ENCODE data around the gene SLC16A8. TPM values are rescaled to one million over a fixed set of nuclear protein-coding genes. Genes with fewer than 3 reads are reported as not detected.
"Not testable (repeated sequence)": the region's sequence is repeated elsewhere in the genome, so short reads cannot be mapped to it uniquely, and the experiment has no call there.

The SLC16A8 gene
- total RNA-seq, 4 donors from 2014 or later, result not detected

DNA sequence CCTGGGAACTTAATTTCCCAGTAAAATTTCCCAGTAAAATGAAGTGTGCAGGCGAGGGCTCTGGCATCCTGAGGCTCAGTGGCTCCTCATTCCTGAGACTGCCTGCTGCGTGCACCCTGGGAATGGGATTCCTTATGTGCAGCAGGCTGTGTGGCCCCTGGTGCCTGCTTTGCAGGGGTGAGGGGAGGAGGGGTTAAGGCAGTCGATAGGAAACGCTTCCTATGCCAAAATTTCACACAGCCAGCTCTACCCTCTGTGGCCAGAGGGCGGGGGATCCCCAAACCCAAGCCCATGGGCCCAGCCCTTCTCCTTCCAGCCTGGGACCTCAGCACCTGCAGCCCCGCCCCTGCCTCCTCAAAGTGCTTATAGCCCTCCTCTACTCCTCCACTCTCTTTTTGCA lies 38.6 kb upstream of the SLC16A8 start:
- H3K27ac ChIP-seq, result no peak overlapping the region
- no peaks in the 10 kb centered on the region for H3K36me3 ChIP-seq
- DNase-seq, result no peak
- in situ Hi-C loops (cut with MboI; ENCODE audit: low pct_ligation_motif_present in 1 of 4, low pct_unique_long_range_greater_than_20kb in 1 of 4, low sequenced_read_pairs in 3 of 4) (loop anchor here in 3 of 4 donors (25.0 kb wide), 3 partner anchors 115 to 240 kb away; no protein-coding TSS in a partner anchor), intact Hi-C loops (cut with DNase I; ENCODE audit: low total_unique reads) (loop anchor here (2.0 kb wide), 1 partner anchor 78 kb away; no protein-coding TSS in a partner anchor)
- no peaks in the 10 kb centered on the region for H3K9me3 ChIP-seq
- no peaks in the 10 kb centered on the region for H3K27me3 ChIP-seq
- no peak for TF ChIP-seq POLR2A (IDR thresholded peaks at IDR 0.05)
- TF ChIP-seq, protein P1, sequence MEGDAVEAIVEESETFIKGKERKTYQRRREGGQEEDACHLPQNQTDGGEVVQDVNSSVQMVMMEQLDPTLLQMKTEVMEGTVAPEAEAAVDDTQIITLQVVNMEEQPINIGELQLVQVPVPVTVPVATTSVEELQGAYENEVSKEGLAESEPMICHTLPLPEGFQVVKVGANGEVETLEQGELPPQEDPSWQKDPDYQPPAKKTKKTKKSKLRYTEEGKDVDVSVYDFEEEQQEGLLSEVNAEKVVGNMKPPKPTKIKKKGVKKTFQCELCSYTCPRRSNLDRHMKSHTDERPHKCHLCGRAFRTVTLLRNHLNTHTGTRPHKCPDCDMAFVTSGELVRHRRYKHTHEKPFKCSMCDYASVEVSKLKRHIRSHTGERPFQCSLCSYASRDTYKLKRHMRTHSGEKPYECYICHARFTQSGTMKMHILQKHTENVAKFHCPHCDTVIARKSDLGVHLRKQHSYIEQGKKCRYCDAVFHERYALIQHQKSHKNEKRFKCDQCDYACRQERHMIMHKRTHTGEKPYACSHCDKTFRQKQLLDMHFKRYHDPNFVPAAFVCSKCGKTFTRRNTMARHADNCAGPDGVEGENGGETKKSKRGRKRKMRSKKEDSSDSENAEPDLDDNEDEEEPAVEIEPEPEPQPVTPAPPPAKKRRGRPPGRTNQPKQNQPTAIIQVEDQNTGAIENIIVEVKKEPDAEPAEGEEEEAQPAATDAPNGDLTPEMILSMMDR (IDR thresholded peaks at IDR 0.05), result no peak
- no peak for TF ChIP-seq EP300 (IDR thresholded peaks at IDR 0.05; ENCODE audit: low read depth)
- TF ChIP-seq POLR2AphosphoS5 (IDR thresholded peaks at IDR 0.05), result no peak
- WGBS, 2 donors (ENCODE audit: low coverage in 1 of 2), result 70 to 78% methylated on average over 2 to 6 of the region's 6 CpGs
- H3K4me3 ChIP-seq, result no peak overlapping the region
- peaks cover 0 to 5% (median 2%) of the 10 kb centered on the region in 4 donors for H3K4me1 ChIP-seq

DNA sequence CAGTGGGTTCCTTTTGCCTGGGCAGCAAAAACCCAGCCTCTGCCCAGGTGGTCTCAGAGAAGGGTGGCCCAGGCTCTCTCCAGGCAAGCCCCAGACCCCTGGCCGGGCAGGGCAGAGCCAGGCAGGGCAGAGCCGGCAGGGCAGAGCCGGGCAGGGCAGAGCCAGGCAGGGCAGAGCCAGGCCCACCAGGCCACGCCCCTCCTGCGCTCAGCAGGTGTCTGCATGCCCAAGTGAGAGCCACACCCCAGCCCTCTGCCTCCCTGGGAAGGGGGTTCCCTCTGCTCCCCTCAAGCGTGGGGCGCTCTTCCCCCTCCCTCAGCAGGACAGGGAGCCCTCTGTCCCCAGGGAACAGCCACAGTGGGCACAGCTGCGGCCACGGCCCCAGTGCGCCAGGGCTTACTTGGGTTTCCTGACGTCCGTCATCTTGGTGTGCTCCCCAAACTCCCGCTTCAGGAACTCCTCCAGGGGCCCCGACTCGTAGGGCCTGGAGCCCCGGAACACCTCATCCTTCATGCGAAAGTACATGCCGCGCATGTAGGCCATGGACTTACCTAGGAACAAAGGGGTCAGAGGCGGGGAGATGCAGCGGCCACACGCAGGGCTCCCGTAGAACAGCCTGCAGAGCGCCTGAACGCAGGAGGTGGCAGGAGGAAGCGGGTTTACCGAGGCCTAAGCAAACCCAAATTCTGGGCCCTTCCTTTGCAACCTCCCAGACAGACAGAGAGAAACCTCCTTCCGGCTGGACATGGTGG lies 36.6 kb upstream of the SLC16A8 start:
- no peaks in the 10 kb centered on the region for H3K9me3 ChIP-seq
- H3K27ac ChIP-seq, result no peak overlapping the region
- H3K36me3 ChIP-seq, result no peaks in the 10 kb centered on the region
- TF ChIP-seq POLR2AphosphoS5 (IDR thresholded peaks at IDR 0.05), result no peak
- no peak for TF ChIP-seq POLR2A (IDR thresholded peaks at IDR 0.05)
- no peak for TF ChIP-seq EP300 (IDR thresholded peaks at IDR 0.05; ENCODE audit: low read depth)
- TF ChIP-seq, protein P1 (IDR thresholded peaks at IDR 0.05), result no peak
- intact Hi-C loops (cut with DNase I; ENCODE audit: low total_unique reads), result no loop called here
- no peaks in the 10 kb centered on the region for H3K27me3 ChIP-seq
- no peak overlapping the region for H3K4me3 ChIP-seq
- in situ Hi-C loops (cut with MboI; ENCODE audit: low pct_ligation_motif_present in 1 of 4, low pct_unique_long_range_greater_than_20kb in 1 of 4, low sequenced_read_pairs in 3 of 4), result loop anchor here in 3 of 4 donors (25.0 kb wide), 3 partner anchors 117 to 242 kb away; no protein-coding TSS in a partner anchor
- peaks cover 0 to 5% (median 2%) of the 10 kb centered on the region in 4 donors for H3K4me1 ChIP-seq
- DNase-seq, result peak; percentile 58
- 85% methylated on average over 24 of the region's 28 CpGs; no CpG with 5 or more reads in 1 of the 2 donors for WGBS, 2 donors (ENCODE audit: low coverage in 1 of 2)

DNA sequence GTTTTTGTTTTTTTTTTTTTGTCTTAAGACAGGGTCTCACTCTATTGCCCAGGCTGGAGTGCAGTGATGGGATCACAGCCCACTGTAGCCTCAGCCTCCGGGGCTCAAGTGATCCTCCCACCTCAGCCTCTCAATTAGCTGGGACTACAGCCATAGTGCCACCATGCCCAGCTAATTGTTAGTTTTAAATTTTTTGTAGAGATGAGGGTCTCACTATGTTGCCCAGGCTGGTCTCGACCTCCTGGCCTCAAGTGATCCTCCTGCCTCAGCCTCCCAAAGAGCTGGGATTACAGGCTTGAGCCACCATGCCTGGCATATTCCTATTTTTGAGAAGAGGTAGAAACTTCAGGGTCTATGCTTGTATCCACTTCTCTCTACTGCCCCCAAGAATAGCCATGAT lies 34.8 kb upstream of the SLC16A8 start:
- H3K36me3 ChIP-seq, DNase-seq, H3K27ac ChIP-seq, H3K4me3 ChIP-seq, H3K27me3 ChIP-seq, H3K9me3 ChIP-seq: not testable (repeated sequence)
- H3K4me1 ChIP-seq, result peaks cover 0 to 12% (median 5%) of the 10 kb centered on the region in 4 donors
- in situ Hi-C loops (cut with MboI; ENCODE audit: low pct_ligation_motif_present in 1 of 4, low pct_unique_long_range_greater_than_20kb in 1 of 4, low sequenced_read_pairs in 3 of 4) (loop anchor here in 3 of 4 donors (25.0 kb wide), 3 partner anchors 119 to 244 kb away; no protein-coding TSS in a partner anchor), intact Hi-C loops (cut with DNase I; ENCODE audit: low total_unique reads) (loop anchor here (10.0 kb wide), 1 partner anchor 116 kb away; no protein-coding TSS in a partner anchor)
- WGBS, 2 donors (ENCODE audit: low coverage in 1 of 2), result 71 to 98% methylated on average over 1 to 2 of the region's 2 CpGs

DNA sequence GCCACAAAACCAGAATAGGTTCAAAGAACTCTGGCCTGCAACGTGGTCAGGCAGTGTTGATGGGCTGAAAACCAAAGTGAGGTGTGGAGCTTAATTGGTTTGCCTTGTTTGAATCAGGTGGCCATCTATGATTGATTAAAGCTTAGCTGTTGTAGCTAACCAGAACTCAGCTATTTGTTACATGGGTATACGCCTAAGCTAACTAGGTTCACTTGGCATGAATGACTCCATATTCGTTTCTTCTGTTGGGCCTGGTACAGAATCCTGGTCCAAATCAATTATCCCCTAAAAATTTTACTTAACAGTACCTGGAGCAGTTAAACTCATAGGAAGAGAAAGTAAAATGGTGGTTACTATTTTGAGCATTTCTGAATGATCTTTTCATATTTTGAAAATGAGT lies 34.2 kb upstream of the SLC16A8 start:
- intact Hi-C loops (cut with DNase I; ENCODE audit: low total_unique reads) (loop anchor here (10.0 kb wide), 1 partner anchor 117 kb away; no protein-coding TSS in a partner anchor), in situ Hi-C loops (cut with MboI; ENCODE audit: low pct_ligation_motif_present in 1 of 4, low pct_unique_long_range_greater_than_20kb in 1 of 4, low sequenced_read_pairs in 3 of 4) (loop anchor here in 3 of 4 donors (25.0 kb wide), 3 partner anchors 119 to 244 kb away; no protein-coding TSS in a partner anchor)
- Histone ChIP-seq H3K4me3 (no peak overlapping the region), H3K27me3 (no peaks in the 10 kb centered on the region), H3K4me1 (peaks cover 0 to 12% (median 5%) of the 10 kb centered on the region in 4 donors), H3K36me3 (no peaks in the 10 kb centered on the region), H3K9me3 (no peaks in the 10 kb centered on the region), H3K27ac (no peak overlapping the region)
- DNase-seq, result no peak
- 82 to 84% methylated on average over 2 to 3 of the region's 3 CpGs for WGBS, 2 donors (ENCODE audit: low coverage in 1 of 2)
- TF ChIP-seq POLR2AphosphoS5 (IDR thresholded peaks at IDR 0.05) (no peak), EP300 (IDR thresholded peaks at IDR 0.05; ENCODE audit: low read depth) (no peak), POLR2A (IDR thresholded peaks at IDR 0.05) (no peak)
- TF ChIP-seq, protein P1 (IDR thresholded peaks at IDR 0.05), result no peak

DNA sequence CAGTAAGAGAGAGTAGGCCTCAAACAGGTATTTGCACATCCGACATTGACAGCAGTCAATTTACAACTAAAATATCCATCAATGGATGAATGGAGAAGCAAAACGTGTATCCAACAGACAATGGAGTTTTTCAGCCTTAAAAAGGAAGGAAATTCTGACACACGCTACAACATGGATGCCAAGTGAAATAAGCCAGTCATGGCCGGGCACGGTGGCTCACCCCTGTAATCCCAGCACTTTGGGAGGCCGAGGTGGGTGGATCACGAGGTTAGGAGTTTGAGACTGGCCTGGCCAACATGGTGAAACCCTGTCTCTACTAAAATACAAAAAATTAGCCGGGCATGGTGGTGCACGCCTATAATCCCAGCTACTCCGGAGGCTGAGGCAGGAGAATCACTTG lies 33.6 kb upstream of the SLC16A8 start:
- not testable (repeated sequence) for DNase-seq, H3K4me3 ChIP-seq, H3K27me3 ChIP-seq, H3K9me3 ChIP-seq, H3K27ac ChIP-seq, H3K36me3 ChIP-seq
- intact Hi-C loops (cut with DNase I; ENCODE audit: low total_unique reads), result loop anchor here (10.0 kb wide), 1 partner anchor 117 kb away; no protein-coding TSS in a partner anchor
- in situ Hi-C loops (cut with MboI; ENCODE audit: low pct_ligation_motif_present in 1 of 4, low pct_unique_long_range_greater_than_20kb in 1 of 4, low sequenced_read_pairs in 3 of 4), result loop anchor here in 3 of 4 donors (25.0 kb wide), 3 partner anchors 120 to 245 kb away; no protein-coding TSS in a partner anchor
- WGBS, 2 donors (ENCODE audit: low coverage in 1 of 2), result 89 to 93% methylated on average over 4 to 10 of the region's 10 CpGs
- H3K4me1 ChIP-seq, result peaks cover under 1 to 17% (median 8%) of the 10 kb centered on the region in 4 donors
